Renal cortical epithelial cell (primary cell): ENCODE data around the gene ATG4D. TPM values are rescaled to one million over a fixed set of nuclear protein-coding genes. Genes with fewer than 3 reads are reported as not detected.
A peak's percentile ranks its signal among the peaks of the same experiment; 100 is the strongest.
"Not testable (repeated sequence)": the region's sequence is repeated elsewhere in the genome, so short reads cannot be mapped to it uniquely, and the experiment has no call there.

Source experiments
- DNase-seq: peaks from one replicate; pipeline ENCODE4 v3.0.0-alpha.2; 2011; ENCODE audit warnings: low read depth
- total RNA-seq: library from RNA; depleted of rRNA; stranded (reverse); fragments of >200 nt; gene quantifications from 2 replicates; pipeline ENCODE4 v1.2.3, GENCODE V29; 2014

The ATG4D gene
- total RNA-seq, 1 donor from 2014 or later: 16.3 TPM

- no peak for DNase-seq
Measured at GRCh38 chr19:10519421-10519820, 24.3 kb upstream of the ATG4D start.

DNA sequence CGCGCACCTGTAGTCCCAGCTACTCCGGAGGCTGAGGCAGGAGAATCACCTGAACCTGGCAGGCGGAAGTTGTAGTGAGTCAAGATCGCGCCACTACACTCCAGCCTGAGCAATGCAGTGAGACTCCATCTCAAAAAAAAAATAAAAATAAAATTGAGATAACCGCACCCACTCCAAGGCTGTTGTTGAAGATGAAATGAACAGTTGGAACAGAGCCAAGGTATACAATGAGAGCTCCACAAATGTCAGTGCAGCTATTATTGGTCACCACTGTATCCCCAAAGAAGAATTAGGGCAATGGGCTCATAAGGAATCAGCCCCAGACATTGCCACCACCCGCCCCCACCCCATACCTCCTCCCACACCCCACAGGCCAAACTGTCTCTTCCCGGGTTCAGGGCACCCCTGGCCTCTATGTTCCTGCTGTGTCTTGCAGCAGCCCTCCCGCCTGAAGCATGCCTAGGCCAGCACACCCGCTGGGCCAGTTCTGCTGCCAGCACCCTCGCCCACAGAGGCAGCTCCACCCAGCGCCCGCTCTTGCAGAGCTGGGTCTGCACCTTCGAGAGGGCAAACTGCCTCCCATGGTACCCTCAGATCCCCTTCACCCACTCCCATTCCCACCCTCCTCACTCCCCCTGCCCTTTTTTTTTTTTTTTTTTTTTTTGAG, 22.9 kb upstream of the ATG4D start:
- DNase-seq: no peak

DNA sequence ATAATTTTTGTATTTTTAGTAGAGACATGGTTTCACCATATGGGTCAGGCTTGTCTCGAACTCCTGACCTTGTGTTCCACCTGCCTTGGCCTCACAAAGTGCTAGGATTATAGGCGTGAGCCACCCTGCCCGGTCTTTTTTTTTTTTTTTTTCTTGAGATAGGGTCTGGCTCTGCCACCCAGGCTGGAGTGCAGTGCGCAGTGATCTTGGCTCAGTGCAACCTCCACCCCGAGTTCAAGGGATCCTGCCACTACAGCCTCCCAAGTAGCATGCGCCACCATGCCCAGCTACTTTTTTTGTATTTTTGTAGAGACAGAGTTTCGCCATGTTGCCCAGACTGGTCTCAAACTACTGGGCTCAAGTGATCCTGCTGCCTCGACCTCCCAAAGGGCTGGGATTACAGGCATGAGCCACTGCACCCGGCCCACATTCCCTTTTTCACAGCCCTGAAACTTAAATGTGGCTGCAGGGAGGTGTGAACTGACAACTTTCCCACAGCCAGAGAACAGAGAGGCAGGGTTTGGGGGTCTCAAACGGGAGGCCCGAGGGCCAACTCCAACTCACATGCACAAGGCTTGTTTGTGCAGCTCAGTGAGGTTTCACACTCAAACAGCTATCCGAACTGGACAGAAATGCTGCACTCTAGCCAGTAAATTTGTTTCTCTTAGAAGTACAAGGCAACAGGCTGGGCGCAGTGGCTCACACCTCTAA, 22.1 kb upstream of the ATG4D start:
- DNase-seq: no peak

- no peak for DNase-seq
Measured at GRCh38 chr19:10523135-10523636, 20.5 kb upstream of the ATG4D start.

- DNase-seq: no peak
Measured at GRCh38 chr19:10525636-10526035, 18.1 kb upstream of the ATG4D start.

GRCh38 chr19:10526887-10527286, 16.8 kb upstream of the ATG4D start:
- not testable (repeated sequence) for DNase-seq

DNA sequence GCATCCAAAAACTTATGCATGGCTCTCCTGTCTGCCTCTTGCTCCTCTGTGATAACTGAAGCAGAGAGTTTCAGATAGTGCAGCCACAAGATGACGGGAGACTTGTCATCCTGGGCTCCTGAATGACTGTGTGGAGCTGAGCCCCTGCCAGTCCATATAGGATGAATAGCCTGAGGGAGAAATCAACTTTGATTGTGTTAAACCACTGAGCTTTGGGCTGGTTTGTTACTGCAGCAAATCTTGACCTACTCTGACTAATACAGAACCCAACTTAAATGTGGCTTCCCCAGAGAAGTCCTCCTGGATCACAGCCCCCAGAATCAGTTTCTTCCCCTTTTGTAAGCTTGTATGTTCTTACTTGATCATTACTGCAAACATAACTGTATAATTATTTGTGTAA, 11.2 kb upstream of the ATG4D start:
- no peak for DNase-seq

DNA sequence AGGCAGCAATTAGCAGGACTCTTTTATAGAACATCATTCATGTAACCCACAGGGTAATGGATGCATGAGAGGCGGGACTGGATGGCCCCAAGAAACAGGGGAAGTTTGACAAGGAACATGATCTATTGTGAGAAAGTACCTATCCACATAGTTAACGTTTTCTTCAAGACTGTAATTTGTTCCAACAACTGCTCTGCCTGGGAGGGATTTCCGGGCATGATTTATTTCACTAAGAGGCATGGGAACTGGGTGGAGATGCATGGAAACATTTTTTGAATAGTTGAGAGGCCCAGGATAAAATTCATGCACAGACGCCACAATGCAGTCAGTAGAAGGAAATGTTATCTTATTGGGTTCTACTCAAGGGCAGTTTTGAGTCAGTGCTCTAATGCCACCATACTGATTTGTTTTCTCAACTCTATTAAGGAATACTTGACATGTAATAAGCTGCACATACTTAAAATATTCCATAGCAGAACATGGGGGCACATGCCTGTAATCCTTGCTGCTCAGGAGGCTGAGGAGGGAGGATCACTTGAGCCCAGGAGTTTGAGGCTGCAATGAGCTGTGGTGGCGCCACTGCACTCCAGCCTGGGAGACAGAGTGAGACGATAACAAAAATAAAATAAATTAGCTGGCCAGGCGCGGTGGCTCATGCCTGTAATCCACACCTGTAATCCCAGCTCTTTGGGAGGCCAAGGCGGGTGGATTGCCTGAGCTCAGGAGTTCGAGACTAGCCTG, 9.9 kb upstream of the ATG4D start:
- peak; percentile 60 for DNase-seq

GRCh38 chr19:10535613-10536012, 8.1 kb upstream of the ATG4D start:
- DNase-seq: no peak

GRCh38 chr19:10537668-10538067, 6.0 kb upstream of the ATG4D start:
- DNase-seq: no peak

DNA sequence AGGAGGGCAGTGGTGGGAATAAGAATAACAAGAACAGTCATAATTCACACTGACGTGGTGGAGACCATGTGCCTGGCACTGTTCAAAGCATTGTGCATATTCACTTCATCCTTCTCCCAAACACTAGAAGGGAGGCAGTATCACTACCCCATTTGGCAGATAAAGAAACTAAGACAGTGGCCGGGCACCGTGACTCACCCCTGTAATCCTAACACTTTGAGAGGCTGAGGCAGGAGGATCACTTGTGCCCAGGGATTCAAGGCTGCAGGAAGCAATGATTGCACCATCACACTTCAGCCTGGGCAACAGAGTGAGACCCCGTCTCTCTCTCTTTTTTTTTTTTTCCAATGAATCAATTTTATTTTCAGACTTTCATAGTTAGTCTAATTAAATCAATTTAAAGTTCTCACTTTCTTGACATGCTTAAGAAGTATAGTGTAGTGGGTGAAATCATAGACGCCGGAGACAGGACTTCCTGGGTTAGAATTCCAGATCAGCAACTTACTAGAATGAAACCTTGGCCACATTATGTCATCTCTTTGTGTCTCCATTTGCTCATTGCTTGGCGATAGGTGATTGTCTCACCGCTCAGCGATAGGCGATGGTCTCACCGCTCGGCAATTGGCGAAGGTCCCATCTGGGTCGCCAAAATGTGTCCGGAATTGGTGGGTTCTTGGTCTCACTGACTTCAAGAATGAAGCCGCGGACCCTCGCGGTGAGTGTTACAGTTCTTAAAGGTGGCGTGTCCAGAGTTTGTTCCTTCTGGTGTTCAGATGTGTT, 5.3 kb upstream of the ATG4D start:
- DNase-seq: no peak

DNA sequence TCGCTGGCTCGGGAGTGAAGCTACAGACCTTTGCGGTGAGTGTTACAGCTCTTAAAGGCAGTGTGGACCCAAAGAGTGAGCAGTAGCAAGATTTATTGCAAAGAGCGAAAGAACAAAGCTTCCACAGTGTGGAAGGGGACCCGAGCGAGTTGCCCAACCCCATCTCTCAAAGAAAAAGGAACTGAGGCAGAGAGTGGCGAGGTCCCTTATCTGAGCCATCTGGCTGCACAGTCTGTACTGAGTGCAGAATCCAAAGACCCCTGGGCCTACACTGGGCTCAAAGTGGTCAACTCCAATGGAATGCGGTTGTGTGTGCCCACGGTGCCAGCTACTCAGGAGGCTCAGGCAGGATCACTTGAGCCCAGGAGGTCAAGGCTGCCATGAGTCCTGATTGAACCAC, 4.7 kb upstream of the ATG4D start:
- not testable (repeated sequence) for DNase-seq

- DNase-seq: no peak
Measured at GRCh38 chr19:10543059-10543419, 665 bp upstream of the ATG4D start.

DNA sequence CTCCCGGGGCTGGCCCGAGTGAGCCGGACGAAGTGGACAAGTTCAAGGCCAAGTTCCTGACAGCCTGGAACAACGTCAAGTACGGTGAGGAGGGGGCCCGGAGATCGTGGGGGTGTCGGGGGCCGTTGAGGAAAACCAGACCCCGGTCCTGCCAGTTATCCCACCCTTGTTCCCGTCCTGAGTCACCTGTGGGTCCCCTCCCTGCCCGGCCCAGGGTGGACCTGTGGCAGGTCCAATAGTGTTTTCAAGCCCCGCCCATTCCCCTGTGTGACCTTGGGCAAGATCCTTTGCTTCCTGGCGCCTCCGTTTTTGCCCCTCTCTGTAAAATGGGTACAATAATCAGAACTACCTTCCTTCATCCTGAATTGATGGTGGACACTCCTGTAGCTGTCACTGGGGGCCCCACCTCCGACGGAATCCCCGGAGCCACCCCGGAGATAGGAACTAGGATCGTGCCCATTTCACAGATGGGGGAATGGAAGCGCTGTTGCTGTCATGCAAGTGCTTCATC, 593 bp downstream of the ATG4D start:
- DNase-seq: no peak

DNA sequence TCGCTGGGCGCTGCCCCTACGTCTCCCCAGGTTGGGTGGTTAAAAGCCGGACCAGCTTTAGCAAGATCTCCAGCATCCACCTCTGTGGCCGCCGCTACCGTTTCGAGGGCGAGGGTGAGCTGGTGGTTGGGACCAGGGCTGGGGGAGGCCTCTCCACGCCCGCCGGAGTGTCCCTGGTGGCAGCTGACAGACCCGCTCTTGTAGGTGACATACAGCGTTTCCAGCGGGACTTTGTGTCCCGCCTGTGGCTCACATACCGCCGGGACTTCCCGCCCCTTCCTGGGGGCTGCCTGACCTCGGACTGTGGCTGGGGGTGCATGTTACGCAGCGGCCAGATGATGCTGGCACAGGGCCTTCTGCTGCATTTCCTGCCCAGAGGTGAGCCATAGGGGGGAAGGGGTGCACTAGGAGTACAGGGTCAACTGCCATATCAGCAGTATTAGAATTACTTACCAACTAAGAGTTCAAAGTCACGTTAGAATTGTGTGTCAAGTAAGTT, 1.1 kb downstream of the ATG4D start:
- DNase-seq: no peak

DNA sequence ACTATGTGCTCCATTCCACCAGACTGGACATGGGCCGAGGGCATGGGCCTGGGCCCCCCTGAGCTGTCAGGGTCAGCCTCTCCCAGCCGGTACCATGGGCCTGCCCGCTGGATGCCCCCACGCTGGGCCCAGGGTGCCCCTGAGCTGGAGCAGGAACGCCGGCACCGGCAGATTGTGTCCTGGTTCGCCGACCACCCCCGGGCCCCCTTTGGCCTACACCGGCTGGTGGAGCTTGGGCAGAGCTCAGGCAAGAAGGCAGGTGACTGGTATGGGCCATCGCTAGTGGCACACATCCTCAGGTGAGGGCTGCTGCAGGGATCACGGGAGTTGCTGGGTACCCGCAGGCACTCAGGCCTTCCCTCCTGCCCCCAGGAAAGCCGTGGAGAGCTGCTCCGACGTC, 3.1 kb downstream of the ATG4D start:
- DNase-seq: no peak

- DNase-seq: no peak
Measured at GRCh38 chr19:10548746-10549276, 5.1 kb downstream of the ATG4D start.

DNA sequence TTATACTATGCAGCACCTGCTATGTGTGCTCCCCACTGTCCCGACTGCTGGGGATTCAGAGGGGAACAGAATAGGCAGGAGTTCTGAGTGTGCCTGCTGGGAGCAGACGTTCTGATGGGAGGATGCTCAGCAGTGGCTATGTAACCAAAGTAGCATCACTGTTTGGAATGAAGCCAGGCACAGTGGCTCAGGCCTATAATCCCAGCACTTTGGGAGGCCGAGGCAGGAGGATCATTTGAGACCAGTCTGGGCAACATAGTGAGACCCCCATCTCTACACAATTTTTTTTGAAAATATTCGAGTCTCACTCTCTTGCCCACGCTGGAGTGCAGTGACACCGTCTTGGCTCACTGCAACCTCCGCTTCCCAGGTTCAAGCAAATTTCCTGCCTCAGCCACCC, 6.0 kb downstream of the ATG4D start:
- DNase-seq: no peak

DNA sequence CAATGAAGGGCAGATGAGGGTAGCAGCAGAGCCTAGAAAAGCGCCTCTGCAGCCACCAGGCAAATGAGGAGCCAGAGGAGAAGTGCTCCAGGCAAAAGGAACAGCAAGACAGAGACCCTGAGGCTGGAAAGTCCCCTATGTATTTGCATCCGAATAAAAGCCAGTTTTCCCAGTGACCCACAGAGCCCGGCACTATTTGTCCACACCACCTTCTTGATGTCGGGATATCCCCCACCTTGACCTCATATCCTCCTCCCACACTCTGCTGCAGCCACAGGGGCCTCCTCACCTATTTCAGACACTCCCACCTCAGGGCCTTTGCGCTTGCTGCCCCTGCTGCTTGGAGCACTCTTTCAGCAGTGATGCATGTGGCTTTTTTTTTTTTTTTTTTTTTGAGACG, 6.6 kb downstream of the ATG4D start:
- DNase-seq: no peak

- DNase-seq: not testable (repeated sequence)
Measured at GRCh38 chr19:10551006-10551405, 7.3 kb downstream of the ATG4D start.

GRCh38 chr19:10551698-10552301, 8.1 kb downstream of the ATG4D start:
- DNase-seq: peak; percentile 24
